Measurements from ENCODE around the gene SYN1.

Gene SYN1

DNA sequence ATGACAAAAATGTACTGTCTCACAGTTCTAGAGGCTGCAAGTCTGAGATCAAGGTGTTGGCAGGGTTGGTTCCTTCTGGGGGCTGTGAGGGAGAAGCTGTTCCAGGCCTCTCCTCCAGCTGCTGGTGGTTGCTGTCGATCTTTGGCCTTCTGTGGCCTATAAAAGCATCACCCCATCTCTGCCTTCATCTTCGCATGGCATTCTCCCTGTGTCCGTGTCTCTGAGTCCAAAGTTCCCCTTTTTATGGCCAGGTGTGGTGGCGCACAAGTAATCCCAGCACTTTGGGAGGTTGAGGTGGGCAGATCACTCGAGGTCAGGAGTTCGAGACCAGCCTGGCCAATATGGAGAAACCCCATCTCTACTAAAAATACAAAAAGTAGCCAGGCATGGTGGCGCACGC is 90.1 kb downstream of the SYN1 start:
- DNase-seq (ENCODE audit: low read depth in 2 of 2): no peak

DNA sequence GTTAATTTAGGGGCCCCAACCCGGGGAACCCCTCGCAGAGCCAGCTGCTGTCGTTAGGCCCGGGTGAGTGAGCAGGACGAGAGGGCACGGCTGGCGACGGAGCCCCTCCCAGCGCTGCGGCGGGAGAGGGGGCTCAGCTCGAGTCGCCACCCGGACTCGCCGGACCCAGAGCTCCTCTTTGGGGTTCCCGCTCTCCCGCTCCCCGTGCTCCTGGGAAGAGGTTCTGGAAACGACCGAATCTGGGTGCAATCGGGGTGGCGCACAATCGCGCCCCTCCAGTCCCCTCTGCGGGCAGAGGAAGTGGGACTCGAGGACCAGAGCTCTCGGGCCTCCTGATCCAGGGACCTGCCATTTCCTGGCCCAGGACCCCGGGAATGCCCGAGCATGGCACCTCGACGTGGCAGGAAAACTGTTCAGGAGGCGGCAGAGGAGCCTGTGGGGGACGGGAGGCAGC is 95.9 kb downstream of the SYN1 start:
- no peak for DNase-seq (ENCODE audit: low read depth in 2 of 2)

DNA sequence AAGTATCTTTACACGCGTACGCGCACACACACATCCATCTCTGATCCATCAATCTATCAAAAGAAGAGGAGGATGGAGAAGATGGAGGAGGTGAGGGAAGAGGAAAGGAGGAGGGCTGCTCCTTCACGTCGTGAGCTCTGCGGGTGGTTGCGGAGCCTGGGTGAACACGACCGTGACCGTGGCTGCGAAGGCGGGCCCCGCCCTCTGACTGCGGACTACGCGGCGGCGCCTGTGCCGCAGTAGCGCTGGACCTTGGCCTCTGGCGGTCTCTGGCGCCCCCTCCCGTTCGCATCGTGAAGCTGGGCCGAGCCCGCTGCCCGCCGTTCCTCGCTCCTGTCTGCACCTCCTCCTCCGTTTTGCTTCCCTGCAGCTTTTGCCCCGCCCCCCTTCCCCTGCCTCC is 96.4 kb downstream of the SYN1 start:
- DNase-seq (ENCODE audit: low read depth in 2 of 2): peak; percentile 64

Measured in stimulated activated CD8-positive, alpha-beta memory T cell treated with anti-CD3 and anti-CD28 coated beads, Interleukin-7, amount 100 ng/mL, for 1 hour (primary cell).